Keratinocyte (primary cell): ENCODE results near the gene TSC22D3.

Experiments used
- EZH2 ChIP-seq: IDR thresholded peaks from one replicate; pipeline ENCODE4 v1.6.1; 2012; ENCODE audit warnings: inconsistent platforms, mild to moderate bottlenecking, low read length, moderate library complexity
- TF ChIP-seq, protein P1 (sequence below), 3 experiments: IDR thresholded peaks in 1 of 3; conservative IDR thresholded peaks in 1 of 3; optimal IDR thresholded peaks in 1 of 3; 2 replicates in 2 of 3; 3 replicates in 1 of 3; pipeline versions ENCODE3 to v1.5.1; 2011; ENCODE audit warnings: low read length in 3 of 3, mild to moderate bottlenecking in 3 of 3, moderate library complexity in 2 of 3, control low read depth in 1 of 3, inconsistent platforms in 1 of 3; ENCODE audit not compliant: insufficient read depth in 2 of 3; ENCODE audit errors: extremely low read depth in 1 of 3

DNA sequence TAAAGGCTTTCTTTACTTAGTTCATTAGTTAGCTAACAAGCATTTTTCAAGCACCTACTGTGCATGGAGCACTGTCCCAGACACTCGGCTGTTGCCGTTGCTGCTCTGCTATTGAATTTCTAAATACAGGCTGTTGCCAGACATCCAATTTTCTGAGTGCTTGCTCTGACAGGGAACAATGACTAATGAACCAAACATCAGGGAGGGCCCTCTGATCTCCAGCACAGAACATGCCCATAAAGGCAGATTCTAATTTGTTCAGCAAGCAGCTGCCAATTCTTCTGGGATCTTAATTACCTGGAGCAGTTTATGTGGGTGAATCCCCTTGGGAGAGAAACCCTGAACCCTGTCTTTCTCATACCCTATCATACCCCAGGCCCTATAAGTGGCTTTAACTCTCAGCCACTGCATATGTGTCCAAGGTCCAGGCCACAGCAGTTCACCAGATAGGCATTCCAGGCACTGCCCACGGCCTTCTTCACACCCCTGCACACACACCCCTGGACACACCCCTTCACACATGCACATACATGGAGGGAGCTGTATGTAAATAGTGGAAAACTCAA, 27.9 kb downstream of the TSC22D3 start:
- TF ChIP-seq, protein P1, sequence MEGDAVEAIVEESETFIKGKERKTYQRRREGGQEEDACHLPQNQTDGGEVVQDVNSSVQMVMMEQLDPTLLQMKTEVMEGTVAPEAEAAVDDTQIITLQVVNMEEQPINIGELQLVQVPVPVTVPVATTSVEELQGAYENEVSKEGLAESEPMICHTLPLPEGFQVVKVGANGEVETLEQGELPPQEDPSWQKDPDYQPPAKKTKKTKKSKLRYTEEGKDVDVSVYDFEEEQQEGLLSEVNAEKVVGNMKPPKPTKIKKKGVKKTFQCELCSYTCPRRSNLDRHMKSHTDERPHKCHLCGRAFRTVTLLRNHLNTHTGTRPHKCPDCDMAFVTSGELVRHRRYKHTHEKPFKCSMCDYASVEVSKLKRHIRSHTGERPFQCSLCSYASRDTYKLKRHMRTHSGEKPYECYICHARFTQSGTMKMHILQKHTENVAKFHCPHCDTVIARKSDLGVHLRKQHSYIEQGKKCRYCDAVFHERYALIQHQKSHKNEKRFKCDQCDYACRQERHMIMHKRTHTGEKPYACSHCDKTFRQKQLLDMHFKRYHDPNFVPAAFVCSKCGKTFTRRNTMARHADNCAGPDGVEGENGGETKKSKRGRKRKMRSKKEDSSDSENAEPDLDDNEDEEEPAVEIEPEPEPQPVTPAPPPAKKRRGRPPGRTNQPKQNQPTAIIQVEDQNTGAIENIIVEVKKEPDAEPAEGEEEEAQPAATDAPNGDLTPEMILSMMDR (optimal IDR thresholded peaks at IDR 0.05 in 1 of 3, IDR thresholded peaks at IDR 0.05 in 1 of 3, conservative IDR thresholded peaks at IDR 0.05 in 1 of 3; ENCODE audit: extremely low read depth in 1 of 3, insufficient read depth in 2 of 3, low read length in 3 of 3) = no peak
- TF ChIP-seq EZH2 = no peak
